ENCODE data around the gene IFNGR1. TPM values are rescaled to one million over a fixed set of nuclear protein-coding genes. Genes with fewer than 3 reads are reported as not detected.

Gene IFNGR1
- total and polyA plus RNA-seq, 2 experiments from 2014 or later = 22.8 to 23.2 TPM

DNA sequence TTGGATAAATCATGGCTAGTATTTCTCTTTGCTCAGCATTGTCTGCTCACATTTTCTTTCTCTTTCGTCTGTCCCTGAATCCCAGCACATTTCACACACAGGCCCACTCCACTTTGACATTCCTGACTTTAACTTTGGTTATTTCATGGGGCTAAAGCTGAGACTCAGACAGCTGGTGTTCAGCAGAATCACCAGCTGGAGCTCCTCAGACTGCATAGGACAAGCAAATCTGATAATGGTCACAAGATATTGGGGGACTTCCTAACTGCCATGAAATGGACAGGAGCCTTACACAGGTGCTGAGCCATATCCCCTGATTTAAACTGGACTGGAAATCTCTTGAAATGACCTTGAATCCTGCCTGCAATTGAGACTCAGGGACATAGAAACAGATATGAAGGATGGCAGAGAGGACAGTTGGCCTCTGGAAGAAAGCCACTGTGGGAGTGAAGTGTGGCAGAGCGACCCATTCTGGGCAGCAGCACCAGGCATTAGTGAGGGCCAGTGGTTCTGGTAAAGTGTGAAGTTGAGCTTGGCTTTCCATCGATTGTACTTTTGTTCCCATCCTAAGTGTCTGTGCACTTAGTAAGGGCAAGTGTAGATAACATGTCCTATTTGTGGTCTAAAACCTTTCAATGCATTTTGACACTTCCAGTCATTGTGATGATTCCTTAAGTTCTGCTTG is 10.0 kb upstream of the IFNGR1 start:
- H3K36me3 ChIP-seq (ENCODE audit: insufficient read depth) = no peaks in the 10 kb centered on the region
- H3K79me2 ChIP-seq (replicated peaks; ENCODE audit: insufficient read depth) = no peaks in the 10 kb centered on the region
- no peak overlapping the region for H3K4me3 Mint-ChIP-seq
- no peaks in the 10 kb centered on the region for H4K20me1 ChIP-seq (replicated peaks; ENCODE audit: insufficient read depth)
- H3K9me3 Mint-ChIP-seq = no peaks in the 10 kb centered on the region
- no peak overlapping the region for H3K27ac Mint-ChIP-seq
- no peaks in the 10 kb centered on the region for H3K27me3 ChIP-seq (ENCODE audit: insufficient read depth)
- no peaks in the 10 kb centered on the region; the same call in 2 of the 3 replicates for H3K4me1 Mint-ChIP-seq
- DNase-seq (ENCODE audit: low spot score) = no peak
- no peaks in the 10 kb centered on the region for H3F3A ChIP-seq (replicated peaks; ENCODE audit: low read depth)
- H3K36me3 Mint-ChIP-seq (ENCODE audit: low read depth) = no peaks in the 10 kb centered on the region
- no peaks in the 10 kb centered on the region for H3K27me3 Mint-ChIP-seq (ENCODE audit: insufficient read depth, low read depth, poor library complexity)
- no peak overlapping the region for H3K27ac ChIP-seq (ENCODE audit: low read depth)
- H3K9me2 ChIP-seq (ENCODE audit: insufficient read depth) = no peaks in the 10 kb centered on the region
- H3K4me1 ChIP-seq (ENCODE audit: insufficient read depth) = no peaks in the 10 kb centered on the region; the same call in 1 of the 2 replicates
- no peak overlapping the region for H2AFZ ChIP-seq
- no peak overlapping the region for H3K4me3 ChIP-seq
- no peak for ATAC-seq
- TF ChIP-seq, protein P1, sequence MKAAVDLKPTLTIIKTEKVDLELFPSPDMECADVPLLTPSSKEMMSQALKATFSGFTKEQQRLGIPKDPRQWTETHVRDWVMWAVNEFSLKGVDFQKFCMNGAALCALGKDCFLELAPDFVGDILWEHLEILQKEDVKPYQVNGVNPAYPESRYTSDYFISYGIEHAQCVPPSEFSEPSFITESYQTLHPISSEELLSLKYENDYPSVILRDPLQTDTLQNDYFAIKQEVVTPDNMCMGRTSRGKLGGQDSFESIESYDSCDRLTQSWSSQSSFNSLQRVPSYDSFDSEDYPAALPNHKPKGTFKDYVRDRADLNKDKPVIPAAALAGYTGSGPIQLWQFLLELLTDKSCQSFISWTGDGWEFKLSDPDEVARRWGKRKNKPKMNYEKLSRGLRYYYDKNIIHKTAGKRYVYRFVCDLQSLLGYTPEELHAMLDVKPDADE (IDR thresholded peaks at IDR 0.05) = no peak
- TF ChIP-seq, protein P2, sequence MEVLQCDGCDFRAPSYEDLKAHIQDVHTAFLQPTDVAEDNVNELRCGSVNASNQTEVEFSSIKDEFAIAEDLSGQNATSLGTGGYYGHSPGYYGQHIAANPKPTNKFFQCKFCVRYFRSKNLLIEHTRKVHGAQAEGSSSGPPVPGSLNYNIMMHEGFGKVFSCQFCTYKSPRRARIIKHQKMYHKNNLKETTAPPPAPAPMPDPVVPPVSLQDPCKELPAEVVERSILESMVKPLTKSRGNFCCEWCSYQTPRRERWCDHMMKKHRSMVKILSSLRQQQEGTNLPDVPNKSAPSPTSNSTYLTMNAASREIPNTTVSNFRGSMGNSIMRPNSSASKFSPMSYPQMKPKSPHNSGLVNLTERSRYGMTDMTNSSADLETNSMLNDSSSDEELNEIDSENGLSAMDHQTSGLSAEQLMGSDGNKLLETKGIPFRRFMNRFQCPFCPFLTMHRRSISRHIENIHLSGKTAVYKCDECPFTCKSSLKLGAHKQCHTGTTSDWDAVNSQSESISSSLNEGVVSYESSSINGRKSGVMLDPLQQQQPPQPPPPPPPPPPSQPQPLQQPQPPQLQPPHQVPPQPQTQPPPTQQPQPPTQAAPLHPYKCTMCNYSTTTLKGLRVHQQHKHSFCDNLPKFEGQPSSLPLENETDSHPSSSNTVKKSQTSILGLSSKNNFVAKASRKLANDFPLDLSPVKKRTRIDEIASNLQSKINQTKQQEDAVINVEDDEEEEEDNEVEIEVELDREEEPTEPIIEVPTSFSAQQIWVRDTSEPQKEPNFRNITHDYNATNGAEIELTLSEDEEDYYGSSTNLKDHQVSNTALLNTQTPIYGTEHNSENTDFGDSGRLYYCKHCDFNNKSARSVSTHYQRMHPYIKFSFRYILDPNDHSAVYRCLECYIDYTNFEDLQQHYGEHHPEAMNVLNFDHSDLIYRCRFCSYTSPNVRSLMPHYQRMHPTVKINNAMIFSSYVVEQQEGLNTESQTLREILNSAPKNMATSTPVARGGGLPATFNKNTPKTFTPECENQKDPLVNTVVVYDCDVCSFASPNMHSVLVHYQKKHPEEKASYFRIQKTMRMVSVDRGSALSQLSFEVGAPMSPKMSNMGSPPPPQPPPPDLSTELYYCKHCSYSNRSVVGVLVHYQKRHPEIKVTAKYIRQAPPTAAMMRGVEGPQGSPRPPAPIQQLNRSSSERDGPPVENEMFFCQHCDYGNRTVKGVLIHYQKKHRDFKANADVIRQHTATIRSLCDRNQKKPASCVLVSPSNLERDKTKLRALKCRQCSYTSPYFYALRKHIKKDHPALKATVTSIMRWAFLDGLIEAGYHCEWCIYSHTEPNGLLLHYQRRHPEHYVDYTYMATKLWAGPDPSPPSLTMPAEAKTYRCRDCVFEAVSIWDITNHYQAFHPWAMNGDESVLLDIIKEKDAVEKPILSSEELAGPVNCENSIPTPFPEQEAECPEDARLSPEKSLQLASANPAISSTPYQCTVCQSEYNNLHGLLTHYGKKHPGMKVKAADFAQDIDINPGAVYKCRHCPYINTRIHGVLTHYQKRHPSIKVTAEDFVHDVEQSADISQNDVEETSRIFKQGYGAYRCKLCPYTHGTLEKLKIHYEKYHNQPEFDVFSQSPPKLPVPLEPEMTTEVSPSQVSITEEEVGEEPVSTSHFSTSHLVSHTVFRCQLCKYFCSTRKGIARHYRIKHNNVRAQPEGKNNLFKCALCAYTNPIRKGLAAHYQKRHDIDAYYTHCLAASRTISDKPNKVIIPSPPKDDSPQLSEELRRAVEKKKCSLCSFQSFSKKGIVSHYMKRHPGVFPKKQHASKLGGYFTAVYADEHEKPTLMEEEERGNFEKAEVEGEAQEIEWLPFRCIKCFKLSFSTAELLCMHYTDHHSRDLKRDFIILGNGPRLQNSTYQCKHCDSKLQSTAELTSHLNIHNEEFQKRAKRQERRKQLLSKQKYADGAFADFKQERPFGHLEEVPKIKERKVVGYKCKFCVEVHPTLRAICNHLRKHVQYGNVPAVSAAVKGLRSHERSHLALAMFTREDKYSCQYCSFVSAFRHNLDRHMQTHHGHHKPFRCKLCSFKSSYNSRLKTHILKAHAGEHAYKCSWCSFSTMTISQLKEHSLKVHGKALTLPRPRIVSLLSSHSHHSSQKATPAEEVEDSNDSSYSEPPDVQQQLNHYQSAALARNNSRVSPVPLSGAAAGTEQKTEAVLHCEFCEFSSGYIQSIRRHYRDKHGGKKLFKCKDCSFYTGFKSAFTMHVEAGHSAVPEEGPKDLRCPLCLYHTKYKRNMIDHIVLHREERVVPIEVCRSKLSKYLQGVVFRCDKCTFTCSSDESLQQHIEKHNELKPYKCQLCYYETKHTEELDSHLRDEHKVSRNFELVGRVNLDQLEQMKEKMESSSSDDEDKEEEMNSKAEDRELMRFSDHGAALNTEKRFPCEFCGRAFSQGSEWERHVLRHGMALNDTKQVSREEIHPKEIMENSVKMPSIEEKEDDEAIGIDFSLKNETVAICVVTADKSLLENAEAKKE (CRISPR knock-in tag; IDR thresholded peaks at IDR 0.05) = no peak
- no peak for TF ChIP-seq ZNF114 (CRISPR knock-in tag; IDR thresholded peaks at IDR 0.05)
- TF ChIP-seq, protein P3, sequence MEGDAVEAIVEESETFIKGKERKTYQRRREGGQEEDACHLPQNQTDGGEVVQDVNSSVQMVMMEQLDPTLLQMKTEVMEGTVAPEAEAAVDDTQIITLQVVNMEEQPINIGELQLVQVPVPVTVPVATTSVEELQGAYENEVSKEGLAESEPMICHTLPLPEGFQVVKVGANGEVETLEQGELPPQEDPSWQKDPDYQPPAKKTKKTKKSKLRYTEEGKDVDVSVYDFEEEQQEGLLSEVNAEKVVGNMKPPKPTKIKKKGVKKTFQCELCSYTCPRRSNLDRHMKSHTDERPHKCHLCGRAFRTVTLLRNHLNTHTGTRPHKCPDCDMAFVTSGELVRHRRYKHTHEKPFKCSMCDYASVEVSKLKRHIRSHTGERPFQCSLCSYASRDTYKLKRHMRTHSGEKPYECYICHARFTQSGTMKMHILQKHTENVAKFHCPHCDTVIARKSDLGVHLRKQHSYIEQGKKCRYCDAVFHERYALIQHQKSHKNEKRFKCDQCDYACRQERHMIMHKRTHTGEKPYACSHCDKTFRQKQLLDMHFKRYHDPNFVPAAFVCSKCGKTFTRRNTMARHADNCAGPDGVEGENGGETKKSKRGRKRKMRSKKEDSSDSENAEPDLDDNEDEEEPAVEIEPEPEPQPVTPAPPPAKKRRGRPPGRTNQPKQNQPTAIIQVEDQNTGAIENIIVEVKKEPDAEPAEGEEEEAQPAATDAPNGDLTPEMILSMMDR (conservative IDR thresholded peaks at IDR 0.05; ENCODE audit: low read depth in 2 of 2) = no peak
- TF ChIP-seq, protein P4, sequence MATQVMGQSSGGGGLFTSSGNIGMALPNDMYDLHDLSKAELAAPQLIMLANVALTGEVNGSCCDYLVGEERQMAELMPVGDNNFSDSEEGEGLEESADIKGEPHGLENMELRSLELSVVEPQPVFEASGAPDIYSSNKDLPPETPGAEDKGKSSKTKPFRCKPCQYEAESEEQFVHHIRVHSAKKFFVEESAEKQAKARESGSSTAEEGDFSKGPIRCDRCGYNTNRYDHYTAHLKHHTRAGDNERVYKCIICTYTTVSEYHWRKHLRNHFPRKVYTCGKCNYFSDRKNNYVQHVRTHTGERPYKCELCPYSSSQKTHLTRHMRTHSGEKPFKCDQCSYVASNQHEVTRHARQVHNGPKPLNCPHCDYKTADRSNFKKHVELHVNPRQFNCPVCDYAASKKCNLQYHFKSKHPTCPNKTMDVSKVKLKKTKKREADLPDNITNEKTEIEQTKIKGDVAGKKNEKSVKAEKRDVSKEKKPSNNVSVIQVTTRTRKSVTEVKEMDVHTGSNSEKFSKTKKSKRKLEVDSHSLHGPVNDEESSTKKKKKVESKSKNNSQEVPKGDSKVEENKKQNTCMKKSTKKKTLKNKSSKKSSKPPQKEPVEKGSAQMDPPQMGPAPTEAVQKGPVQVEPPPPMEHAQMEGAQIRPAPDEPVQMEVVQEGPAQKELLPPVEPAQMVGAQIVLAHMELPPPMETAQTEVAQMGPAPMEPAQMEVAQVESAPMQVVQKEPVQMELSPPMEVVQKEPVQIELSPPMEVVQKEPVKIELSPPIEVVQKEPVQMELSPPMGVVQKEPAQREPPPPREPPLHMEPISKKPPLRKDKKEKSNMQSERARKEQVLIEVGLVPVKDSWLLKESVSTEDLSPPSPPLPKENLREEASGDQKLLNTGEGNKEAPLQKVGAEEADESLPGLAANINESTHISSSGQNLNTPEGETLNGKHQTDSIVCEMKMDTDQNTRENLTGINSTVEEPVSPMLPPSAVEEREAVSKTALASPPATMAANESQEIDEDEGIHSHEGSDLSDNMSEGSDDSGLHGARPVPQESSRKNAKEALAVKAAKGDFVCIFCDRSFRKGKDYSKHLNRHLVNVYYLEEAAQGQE (IDR thresholded peaks at IDR 0.05; ENCODE audit: unreplicated experiment) = no peak
- TF ChIP-seq STAT1 (IDR thresholded peaks at IDR 0.05; ENCODE audit: unreplicated experiment) = no peak
- TF ChIP-seq ZNF331 (CRISPR knock-in tag; IDR thresholded peaks at IDR 0.05; ENCODE audit: low read depth) = no peak
- TF ChIP-seq POLR2AphosphoS5 (IDR thresholded peaks at IDR 0.05; ENCODE audit: low read depth) = no peak
- TF ChIP-seq EZH2phosphoT487 (IDR thresholded peaks at IDR 0.05; ENCODE audit: unreplicated experiment) = no peak
- TF ChIP-seq NANOG (IDR thresholded peaks at IDR 0.05; ENCODE audit: borderline replicate concordance) = no peak
- no peak for TF ChIP-seq EZH2 (IDR thresholded peaks at IDR 0.05; ENCODE audit: low read depth, unreplicated experiment)
- H3K4me2 ChIP-seq = no peak overlapping the region
